HG03575 (cell line): Measurements from ENCODE around the gene GAPT.
A peak's percentile ranks its signal among the peaks of the same experiment; 100 is the strongest.

Source experiments
- ATAC-seq: cut with Tn5 transposase; IDR thresholded peaks from one replicate; pipeline ENCODE4 v1.9.1; 2021; ENCODE audit not compliant: unreplicated experiment, insufficient number of reproducible peaks, low FRiP score; ENCODE audit errors: extremely low read depth

Gene GAPT

DNA sequence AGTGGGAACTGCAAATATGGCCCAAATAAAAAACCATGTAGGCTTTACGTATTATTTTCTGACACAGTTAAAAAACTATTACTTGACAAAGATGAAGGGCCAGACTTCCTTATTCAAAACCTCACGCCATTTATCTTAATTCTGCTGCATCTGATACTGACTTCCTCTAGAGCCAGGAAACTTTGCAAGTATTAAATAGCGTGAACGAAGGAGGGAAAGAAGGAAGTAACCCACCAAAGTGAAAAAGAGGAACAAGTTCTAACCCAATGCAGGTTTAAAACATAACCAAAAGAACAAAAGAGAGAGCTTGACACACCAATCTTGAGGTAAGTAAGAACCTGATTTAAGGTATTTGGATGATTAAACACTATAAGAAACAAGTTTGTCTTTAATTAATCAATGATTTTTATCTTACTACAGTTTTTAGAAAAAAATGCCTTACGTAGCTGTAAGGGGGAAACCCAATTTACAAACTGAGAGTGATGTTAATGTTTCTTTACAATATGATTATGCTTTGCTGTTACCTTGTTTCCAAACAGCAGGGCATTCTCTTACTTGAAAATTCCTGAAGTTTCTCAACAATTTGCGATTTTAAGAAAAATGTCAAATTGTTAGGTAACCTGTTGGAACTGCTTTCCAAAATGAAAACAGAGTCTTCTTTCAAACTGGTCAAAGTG is at the start of gene GAPT:
TSS of gene GAPT (plus strand) at position 220 of the 677 bp plus-strand sequence. CDS start 3,102 bp downstream, outside the sequence.
- peak; percentile 76 for ATAC-seq

DNA sequence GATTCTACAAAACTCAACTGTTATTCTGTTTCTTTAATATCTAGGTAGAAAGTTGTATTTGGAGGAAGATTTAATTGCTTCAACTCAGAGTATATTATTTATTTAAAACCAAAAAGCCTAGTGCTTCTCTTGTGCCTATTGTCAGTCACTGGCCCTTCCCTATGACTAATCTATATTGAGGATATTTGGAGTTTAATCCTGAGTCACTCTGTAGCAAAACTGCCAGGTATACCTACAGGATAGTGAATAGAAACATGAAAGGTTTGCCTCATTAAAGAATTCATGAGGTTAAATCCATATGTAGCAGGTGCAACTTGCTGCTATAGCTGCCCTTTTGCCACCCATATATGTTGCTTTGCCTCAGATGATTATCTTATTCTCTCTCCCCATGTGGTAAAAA is 46.4 kb upstream of the GAPT start:
- no peak for ATAC-seq

GRCh38 chr5:58446024-58446423 is 45.2 kb upstream of the GAPT start:
- no peak for ATAC-seq

DNA sequence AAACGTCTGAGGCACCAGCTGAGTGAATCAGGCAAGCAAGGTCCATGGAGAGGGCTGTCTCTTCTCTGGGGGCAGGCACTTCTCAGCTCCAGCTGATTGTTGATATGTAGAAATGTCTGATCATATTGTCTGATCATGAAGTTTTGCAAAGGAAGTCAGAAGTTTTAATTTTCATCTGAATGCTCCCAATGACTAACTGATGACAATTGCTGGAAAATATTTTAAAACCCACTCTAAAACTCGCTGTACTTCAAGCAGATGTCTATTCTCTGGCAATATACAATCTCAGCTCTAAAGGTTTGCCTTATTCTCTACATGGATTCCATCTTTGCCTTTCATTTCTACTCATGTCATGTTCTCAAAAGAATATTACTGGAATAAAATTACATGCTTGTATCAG is 44.0 kb upstream of the GAPT start:
- no peak for ATAC-seq

DNA sequence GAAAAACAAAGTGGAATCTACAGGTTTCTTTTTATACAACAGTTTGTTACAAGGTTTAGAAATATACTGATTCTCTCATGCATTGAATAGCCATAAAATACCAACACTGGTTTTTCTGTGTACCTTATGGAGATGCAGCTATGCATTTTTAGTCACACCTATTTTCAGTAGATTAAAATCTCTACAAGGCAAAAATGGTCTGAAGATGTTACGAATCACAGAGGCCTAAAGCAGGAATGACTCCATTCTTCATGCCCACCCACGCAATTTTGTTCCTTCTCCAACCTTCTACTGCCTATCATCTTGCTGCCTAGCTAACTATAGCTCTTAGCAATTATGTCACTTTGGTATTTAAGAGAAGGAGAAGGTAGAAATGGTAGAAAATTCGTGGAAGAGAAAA is 41.2 kb upstream of the GAPT start:
- no peak for ATAC-seq

GRCh38 chr5:58450811-58451629 is 40.2 kb upstream of the GAPT start:
- no peak for ATAC-seq

DNA sequence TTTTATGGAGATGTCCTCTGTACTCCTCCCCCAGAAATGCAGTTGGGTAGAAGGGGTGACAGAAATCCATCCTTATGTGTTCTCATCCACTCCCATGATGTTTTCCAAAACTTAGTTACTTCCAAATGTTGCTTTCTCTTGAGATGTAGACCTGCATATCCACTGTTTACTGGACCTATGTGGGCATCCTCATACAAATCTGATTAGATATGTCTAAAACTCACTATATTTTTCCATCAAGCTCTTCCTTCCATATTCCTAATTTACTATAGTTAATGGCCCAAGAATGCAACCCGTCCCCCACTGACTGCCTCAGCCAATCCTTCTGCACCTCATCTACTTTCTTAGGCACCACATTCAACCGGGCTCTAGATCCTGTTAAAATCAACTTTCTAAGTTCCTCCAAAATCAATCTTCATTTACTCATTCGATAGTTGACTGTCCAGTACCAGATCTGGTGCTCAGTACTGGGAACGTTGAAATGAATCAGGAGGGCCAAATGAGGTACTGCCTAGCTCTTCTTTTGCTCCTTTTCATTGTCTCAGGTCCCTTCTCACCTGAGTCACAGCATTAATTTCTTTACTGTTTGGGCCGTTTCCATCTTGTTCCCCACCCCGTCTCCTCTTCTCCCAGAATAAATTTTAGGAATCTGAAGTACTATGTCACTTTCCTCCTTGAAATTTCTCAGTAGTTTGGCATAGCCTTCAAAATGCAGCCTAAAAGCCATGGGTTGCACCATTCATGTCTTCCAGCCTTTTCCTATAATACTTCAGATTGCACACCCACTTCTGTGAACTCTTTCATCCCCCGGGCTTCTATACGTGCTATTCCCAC is 39.3 kb upstream of the GAPT start:
- no peak for ATAC-seq

GRCh38 chr5:58452566-58453258 is 38.5 kb upstream of the GAPT start:
- ATAC-seq = no peak

DNA sequence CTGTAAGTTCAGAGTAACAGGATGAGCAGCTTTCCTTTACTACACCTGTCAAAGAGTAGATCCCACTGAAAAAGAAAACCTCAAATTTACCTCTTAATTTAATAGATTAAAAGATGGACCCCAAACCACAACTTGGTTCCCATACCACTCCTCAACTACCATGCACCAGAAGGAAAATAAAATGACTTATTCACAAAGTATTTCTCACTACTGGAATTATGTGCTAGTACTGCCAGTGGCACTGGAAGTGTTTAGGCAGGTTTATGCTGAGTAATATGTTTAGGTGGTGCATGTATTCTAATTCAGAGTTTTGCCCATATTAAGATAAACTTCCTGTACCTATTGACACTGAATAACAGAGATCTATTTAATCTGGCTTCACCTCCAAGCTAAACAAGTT is 37.9 kb upstream of the GAPT start:
- ATAC-seq = no peak

DNA sequence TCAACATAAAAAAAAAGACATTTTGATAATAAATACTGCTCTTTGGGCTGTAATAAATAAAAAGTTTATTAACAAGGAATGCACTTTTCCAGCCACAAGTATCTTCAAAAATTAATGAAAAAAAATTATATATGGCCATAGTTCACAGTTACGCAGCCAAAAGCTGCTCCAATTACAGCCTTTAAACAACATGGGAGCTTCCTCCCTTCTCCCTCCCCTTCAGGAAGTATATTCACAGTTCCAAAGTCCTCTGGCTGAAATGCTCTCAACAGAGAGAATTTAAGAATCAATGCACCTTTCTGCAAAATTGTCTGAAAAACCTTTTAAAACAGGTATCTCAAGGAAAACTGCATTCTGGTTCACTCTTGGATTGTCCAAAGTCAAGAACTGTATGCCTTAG is 37.2 kb upstream of the GAPT start:
- no peak for ATAC-seq

GRCh38 chr5:58455066-58455465 is 36.2 kb upstream of the GAPT start:
- no peak for ATAC-seq

DNA sequence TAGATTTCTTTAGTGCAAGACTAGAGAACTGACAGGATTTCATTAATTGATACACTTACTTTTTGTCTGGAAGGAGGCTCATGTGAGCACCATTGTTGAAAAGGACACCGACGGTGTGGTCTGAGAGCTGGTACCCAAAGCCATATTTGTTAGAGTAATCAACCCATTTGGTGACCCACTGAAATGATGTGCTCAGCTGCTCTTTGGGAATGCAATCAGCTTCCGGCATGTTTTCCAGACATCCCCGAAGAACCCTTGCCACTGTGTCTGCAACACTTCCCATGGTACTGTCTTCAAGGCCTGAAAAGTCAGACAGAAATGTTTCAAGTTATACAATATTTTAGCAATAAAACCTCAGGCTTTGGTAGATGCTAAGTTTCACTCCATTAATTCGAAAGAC is 35.8 kb upstream of the GAPT start:
- ATAC-seq = no peak

DNA sequence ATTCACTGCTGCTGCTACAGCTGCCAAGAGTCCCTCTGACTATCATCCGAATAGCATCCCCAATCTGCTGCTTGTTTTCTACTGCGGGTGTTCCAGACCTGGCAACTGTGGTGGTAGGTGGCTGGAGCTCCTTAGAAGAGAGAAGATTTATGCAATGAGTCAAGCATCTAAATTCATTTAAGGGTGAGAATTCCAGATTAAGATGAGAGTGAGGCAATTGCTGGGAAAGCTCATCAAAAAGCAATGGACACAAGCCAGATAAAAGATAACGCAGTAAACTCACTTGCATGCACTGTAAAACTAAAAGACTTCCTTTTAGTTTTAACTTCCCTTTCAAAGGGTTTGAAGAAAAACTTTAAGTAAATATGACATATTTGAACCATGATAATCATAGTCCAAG is 35.2 kb upstream of the GAPT start:
- ATAC-seq = no peak

- no peak for ATAC-seq
Measured at GRCh38 chr5:58456486-58456885, 34.7 kb upstream of the GAPT start.

GRCh38 chr5:58457050-58457449 is 34.2 kb upstream of the GAPT start:
- no peak for ATAC-seq

GRCh38 chr5:58458141-58458742 is 33.0 kb upstream of the GAPT start:
- ATAC-seq = no peak

DNA sequence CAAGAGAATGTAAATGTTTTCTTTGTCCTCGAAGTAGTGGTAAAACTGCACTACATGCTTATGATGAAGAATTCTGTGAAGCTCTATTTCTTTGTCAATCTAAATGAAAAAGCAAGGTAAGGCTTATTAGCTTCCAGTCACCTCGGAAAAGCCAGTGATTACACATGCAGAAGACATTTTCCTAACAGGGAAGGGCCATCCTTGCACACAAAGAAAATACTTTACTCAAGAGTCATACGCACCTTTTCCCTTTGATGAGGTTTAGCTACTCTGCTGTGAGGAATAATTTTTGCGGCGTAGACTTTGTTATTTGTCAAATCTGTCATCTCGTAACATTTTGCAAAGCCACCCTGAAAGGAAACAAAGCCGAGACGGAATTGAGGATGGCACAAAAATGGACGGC is 32.5 kb upstream of the GAPT start:
- no peak for ATAC-seq

GRCh38 chr5:58459146-58460001 is 31.9 kb upstream of the GAPT start:
- no peak for ATAC-seq
